Colonic mucosa (tissue), 4 donors: ENCODE data around the gene SFTPD. TPM values are rescaled to one million over a fixed set of nuclear protein-coding genes. Genes with fewer than 3 reads are reported as not detected.
A peak's percentile ranks its signal among the peaks of the same experiment; 100 is the strongest.

ENCODE experiments used
- DNase-seq: peaks from one replicate; pipeline ENCODE4 v3.0.0-alpha.2; 2020
- H3K27ac ChIP-seq: fragments of 200-600 bp; one replicate; pipeline ENCODE4 v1.8.0; 2021
- H3K27me3 ChIP-seq: fragments of 200-600 bp; one replicate; pipeline ENCODE4 v1.8.0; 2021
- H3K36me3 ChIP-seq: fragments of 200-600 bp; one replicate; pipeline ENCODE4 v1.8.0; 2021
- H3K4me1 ChIP-seq: fragments of 200-600 bp; one replicate; pipeline ENCODE4 v1.8.0; 2021; ENCODE audit warnings: mild to moderate bottlenecking
- H3K4me3 ChIP-seq: fragments of 200-600 bp; one replicate; pipeline ENCODE4 v1.8.0; 2021
- H3K9ac ChIP-seq, 2 donors: one replicate each; pipeline ENCODE4 v1.7.0; 2013; ENCODE audit warnings: control low read depth in 2 of 2, low read depth in 2 of 2, low read length in 2 of 2
- H3K9me3 ChIP-seq: fragments of 200-600 bp; one replicate; pipeline ENCODE4 v1.8.0; 2021
- intact Hi-C: fragments of 100-400 bp; cut with DNase I; formaldehyde crosslinking; loops from one replicate; pipeline ENCODE4 v1.14.1; 2022
- total RNA-seq, 2 donors: library from RNA; stranded (reverse); fragmentation: NEBNext Ultra II Directional in 1 of 2; extraction: Animal tissue kit (Norgen Biotek cat#: 25700) in 1 of 2; gene quantifications; one replicate each; pipeline ENCODE4 v1.2.1, GENCODE V29; 2021
- TF ChIP-seq, protein P1 (sequence below): fragments of 200-600 bp; IDR thresholded peaks from one replicate; pipeline ENCODE4 v1.8.0; 2022; ENCODE audit warnings: antibody characterized with exemption, mild to moderate bottlenecking
- donor health status: healthy.
- donor health status: DM: no; HTN: no; CAD: no.
- donor health status: DM: no; HTN: no; CAD: no.

SFTPD gene
- total RNA-seq, 2 donors from 2014 or later: 0.27 to 0.67 TPM

GRCh38 chr10:79984851-79985250 lies 35.9 kb upstream of the SFTPD start:
- no peaks in the 10 kb centered on the region for H3K4me1 ChIP-seq
- no peak overlapping the region for H3K27ac ChIP-seq
- H3K9ac ChIP-seq: no peak overlapping the region
- no peaks in the 10 kb centered on the region for H3K36me3 ChIP-seq
- no peak overlapping the region for H3K4me3 ChIP-seq
- peaks cover 6% of the 10 kb centered on the region for H3K27me3 ChIP-seq
- TF ChIP-seq, protein P1, sequence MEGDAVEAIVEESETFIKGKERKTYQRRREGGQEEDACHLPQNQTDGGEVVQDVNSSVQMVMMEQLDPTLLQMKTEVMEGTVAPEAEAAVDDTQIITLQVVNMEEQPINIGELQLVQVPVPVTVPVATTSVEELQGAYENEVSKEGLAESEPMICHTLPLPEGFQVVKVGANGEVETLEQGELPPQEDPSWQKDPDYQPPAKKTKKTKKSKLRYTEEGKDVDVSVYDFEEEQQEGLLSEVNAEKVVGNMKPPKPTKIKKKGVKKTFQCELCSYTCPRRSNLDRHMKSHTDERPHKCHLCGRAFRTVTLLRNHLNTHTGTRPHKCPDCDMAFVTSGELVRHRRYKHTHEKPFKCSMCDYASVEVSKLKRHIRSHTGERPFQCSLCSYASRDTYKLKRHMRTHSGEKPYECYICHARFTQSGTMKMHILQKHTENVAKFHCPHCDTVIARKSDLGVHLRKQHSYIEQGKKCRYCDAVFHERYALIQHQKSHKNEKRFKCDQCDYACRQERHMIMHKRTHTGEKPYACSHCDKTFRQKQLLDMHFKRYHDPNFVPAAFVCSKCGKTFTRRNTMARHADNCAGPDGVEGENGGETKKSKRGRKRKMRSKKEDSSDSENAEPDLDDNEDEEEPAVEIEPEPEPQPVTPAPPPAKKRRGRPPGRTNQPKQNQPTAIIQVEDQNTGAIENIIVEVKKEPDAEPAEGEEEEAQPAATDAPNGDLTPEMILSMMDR: no peak
- intact Hi-C loops: no loop called here
- DNase-seq: no peak
- H3K9me3 ChIP-seq: no peaks in the 10 kb centered on the region

DNA sequence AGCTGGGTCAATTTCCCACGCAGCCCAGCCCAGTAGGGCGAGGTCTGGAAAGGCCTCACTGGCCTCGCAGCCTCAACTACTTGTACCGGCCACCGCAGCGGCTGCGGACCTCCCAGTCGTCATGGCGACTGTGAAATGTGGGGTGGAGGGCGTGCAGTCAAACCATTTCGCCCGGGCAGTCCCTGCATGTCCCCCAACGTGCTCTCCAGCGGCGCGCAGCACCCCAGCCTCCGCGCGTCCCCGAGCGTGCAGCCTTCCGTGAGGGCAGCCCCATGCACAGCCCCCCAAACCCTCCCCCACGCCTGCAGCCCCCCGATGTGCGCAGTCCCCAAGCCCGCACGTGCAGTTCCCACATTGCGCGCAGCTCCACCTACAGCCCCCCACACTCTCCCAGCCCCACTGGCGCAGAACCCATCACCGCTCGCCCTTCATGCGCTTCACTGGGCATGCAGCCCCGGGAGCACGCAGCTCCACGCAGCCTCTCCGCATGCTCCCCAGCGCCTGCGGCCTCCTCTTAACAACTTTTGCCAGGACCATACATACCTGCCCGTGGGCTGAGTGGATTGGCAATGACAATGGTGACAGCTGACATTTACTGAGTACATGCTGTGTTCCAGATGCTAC lies 34.5 kb upstream of the SFTPD start:
- no peak overlapping the region for H3K27ac ChIP-seq
- peaks cover 6% of the 10 kb centered on the region for H3K27me3 ChIP-seq
- no peak overlapping the region for H3K9ac ChIP-seq
- no peaks in the 10 kb centered on the region for H3K4me1 ChIP-seq
- H3K36me3 ChIP-seq: no peaks in the 10 kb centered on the region
- no peaks in the 10 kb centered on the region for H3K9me3 ChIP-seq
- intact Hi-C loops: no loop called here
- no peak overlapping the region for H3K4me3 ChIP-seq
- TF ChIP-seq, protein P1: no peak
- DNase-seq: no peak

DNA sequence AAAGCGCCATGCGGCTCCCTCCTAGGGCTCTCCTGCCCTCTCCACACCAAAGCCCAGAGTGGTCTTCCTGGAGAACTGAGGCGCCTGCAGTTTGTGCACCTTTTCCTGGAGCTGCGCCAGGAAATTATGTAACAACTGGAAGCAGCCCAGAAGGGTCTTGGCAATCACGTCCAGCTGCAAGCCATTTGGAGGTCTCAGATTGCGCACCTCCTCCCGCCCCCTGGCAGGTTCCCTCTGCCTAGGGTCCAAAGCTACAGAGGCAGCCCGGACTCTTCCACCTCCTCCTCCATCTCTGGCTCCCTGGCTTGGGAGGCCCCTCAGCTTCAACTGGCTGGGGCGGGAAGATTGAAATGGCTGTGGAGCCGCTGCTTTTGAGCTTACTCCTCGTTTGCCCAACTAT lies 34.0 kb upstream of the SFTPD start:
- H3K9ac ChIP-seq: no peak overlapping the region
- no peaks in the 10 kb centered on the region for H3K36me3 ChIP-seq
- TF ChIP-seq, protein P1: no peak
- DNase-seq: no peak
- H3K27me3 ChIP-seq: peaks cover 6% of the 10 kb centered on the region
- intact Hi-C loops: no loop called here
- no peak overlapping the region for H3K4me3 ChIP-seq
- H3K9me3 ChIP-seq: no peaks in the 10 kb centered on the region
- no peak overlapping the region for H3K27ac ChIP-seq
- H3K4me1 ChIP-seq: no peaks in the 10 kb centered on the region

DNA sequence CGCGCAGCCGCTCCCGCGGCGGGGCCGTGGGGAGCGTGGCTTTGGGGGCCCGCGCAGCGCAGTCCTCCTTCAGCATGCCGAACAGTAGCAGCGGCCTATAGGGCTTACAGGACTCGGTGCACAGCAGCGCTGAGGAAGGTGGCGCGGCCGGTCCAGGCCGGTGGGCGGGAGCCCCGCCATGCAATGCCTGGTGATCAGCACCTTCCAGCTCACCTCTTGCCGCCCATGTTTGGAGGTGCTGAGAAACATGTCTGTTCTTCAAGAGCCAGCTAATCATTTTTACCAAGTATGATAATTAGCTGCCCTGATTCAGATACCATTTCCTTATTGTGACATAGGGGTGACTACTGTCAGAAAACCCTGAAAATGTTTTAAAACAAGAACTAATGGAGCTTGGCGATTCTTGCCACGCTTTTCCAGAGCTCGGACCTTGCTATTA lies 33.5 kb upstream of the SFTPD start:
- intact Hi-C loops: no loop called here
- H3K9me3 ChIP-seq: no peaks in the 10 kb centered on the region
- no peaks in the 10 kb centered on the region for H3K36me3 ChIP-seq
- H3K9ac ChIP-seq: peak overlapping the region in 1 of 2 donors; percentile 56
- DNase-seq: no peak
- H3K4me1 ChIP-seq: no peaks in the 10 kb centered on the region
- H3K27ac ChIP-seq: no peak overlapping the region
- H3K4me3 ChIP-seq: peak overlapping the region; percentile 66
- TF ChIP-seq, protein P1: no peak
- peaks cover 6% of the 10 kb centered on the region for H3K27me3 ChIP-seq

DNA sequence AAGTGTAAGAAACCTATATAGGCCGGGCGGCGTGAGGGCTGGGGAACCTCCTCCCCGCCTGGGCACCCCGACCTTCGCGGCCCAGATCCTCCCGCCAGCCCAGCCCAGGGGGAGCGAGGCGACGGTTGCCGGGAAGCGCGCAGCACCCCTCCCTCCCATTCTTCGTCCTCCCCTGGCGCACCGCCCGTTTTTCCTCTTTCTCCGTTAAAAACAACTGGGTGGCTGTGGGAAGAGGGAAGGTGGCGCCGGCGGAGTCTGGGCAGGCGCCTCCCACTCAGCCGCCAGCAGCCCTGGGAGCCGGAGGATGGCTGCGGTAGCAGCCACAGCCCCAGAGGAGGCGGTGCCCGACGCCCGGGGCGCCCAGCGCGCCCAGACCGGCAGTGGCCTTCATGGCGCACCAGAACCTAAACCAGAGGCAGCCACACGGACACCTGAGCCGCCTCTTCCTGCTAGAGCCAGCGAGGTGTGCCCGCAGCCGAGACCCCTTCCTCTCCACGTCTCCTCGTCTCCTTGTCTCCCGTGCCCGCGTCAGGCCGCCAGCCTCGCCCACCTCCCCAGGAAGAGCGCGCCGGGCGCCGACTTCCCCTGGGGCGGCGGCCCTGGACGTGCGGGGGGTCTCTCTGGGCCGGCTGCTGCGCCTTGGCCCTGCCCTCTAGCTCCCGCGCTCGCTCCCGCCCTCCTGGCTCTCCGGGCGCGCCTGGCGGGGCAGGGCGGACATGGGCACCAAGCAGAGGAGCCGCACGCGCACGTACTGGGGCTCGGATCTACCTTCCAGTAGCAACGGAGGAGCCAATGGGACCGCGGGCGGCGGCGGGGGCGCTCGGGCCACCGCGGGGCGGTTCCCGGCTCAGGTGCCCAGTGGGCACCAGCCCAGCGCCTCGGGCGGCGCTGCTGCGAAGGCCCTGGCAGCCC lies 32.8 kb upstream of the SFTPD start:
- DNase-seq: peak; percentile 60
- peaks cover 6% of the 10 kb centered on the region for H3K27me3 ChIP-seq
- H3K36me3 ChIP-seq: no peaks in the 10 kb centered on the region
- peak overlapping the region; percentile 38 for H3K27ac ChIP-seq
- peak overlapping the region; percentile 66 for H3K4me3 ChIP-seq
- intact Hi-C loops: no loop called here
- H3K4me1 ChIP-seq: no peaks in the 10 kb centered on the region
- TF ChIP-seq, protein P1: no peak
- peak overlapping the region in 1 of 2 donors; percentile 56 for H3K9ac ChIP-seq
- H3K9me3 ChIP-seq: no peaks in the 10 kb centered on the region
